Keratinocyte (primary cell): Measurements from ENCODE around the gene WDFY1. TPM values are rescaled to one million over a fixed set of nuclear protein-coding genes. Genes with fewer than 3 reads are reported as not detected.

Experiments
- DNase-seq: peaks from one replicate; pipeline ENCODE4 v3.0.0-alpha.2; 2011; ENCODE audit warnings: low read depth, missing footprints, low spot score
- FAIRE-seq: peaks from 2 replicates; lab custom pipeline; 2011; peaks lifted over from hg19 to GRCh38; lab: Jason Lieb, UNC
- H2AFZ ChIP-seq: 2 replicates; pipeline ENCODE4 v1.6.0; 2012; ENCODE audit warnings: low read length, control low read depth, inconsistent platforms; ENCODE audit not compliant: control insufficient read depth
- H3K27ac ChIP-seq: 2 replicates; pipeline ENCODE4 v1.5.1; 2011; ENCODE audit warnings: low read length; ENCODE audit not compliant: control insufficient read depth, insufficient read depth
- H3K27me3 ChIP-seq: 3 replicates; pipeline ENCODE4 v1.6.0; 2011; ENCODE audit warnings: low read length; ENCODE audit not compliant: control insufficient read depth, insufficient read depth; ENCODE audit errors: extremely low read depth
- H3K36me3 ChIP-seq, 2 experiments: 2 replicates in 1 of 2; 3 replicates in 1 of 2; pipeline ENCODE4 v1.5.1; 2011; ENCODE audit warnings: low read length in 2 of 2, mild to moderate bottlenecking in 1 of 2; ENCODE audit not compliant: control insufficient read depth in 2 of 2, insufficient read depth in 2 of 2; ENCODE audit errors: extremely low read depth in 1 of 2
- H3K4me1 ChIP-seq: 3 replicates; pipeline ENCODE4 v1.5.1; 2011; ENCODE audit warnings: low read length; ENCODE audit not compliant: control insufficient read depth, insufficient read depth; ENCODE audit errors: extremely low read depth
- H3K4me2 ChIP-seq: 3 replicates; pipeline ENCODE4 v1.6.0; 2011; ENCODE audit warnings: low read depth, low read length; ENCODE audit not compliant: control insufficient read depth, insufficient read depth; ENCODE audit errors: extremely low read depth
- H3K4me3 ChIP-seq, 3 experiments: fragments of 200-600 bp in 1 of 3; sonication (generic) in 1 of 3; 2 replicates in 2 of 3; 3 replicates in 1 of 3; pipeline ENCODE4 v1.5.1; 2011 to 2016; ENCODE audit warnings: low read length in 3 of 3, mild to moderate bottlenecking in 3 of 3, control low read depth in 2 of 3, inconsistent platforms in 1 of 3, low read depth in 1 of 3, mixed read lengths in 1 of 3, mixed run types in 1 of 3, moderate library complexity in 1 of 3; ENCODE audit not compliant: control insufficient read depth in 2 of 3, insufficient read depth in 2 of 3; ENCODE audit errors: extremely low read depth in 1 of 3
- H3K79me2 ChIP-seq: 2 replicates; pipeline ENCODE4 v1.6.0; 2012; ENCODE audit warnings: low read length; ENCODE audit not compliant: control insufficient read depth, insufficient read depth
- H3K9ac ChIP-seq: 3 replicates; pipeline ENCODE4 v1.6.0; 2011; ENCODE audit warnings: low read length; ENCODE audit not compliant: control insufficient read depth, insufficient read depth; ENCODE audit errors: extremely low read depth
- H3K9me1 ChIP-seq: 3 replicates; pipeline ENCODE4 v1.6.0; 2011; ENCODE audit warnings: low read length; ENCODE audit not compliant: control insufficient read depth, insufficient read depth; ENCODE audit errors: extremely low read depth
- H3K9me3 ChIP-seq: 2 replicates; pipeline ENCODE4 v1.5.1; 2012; ENCODE audit warnings: low read depth, low read length; ENCODE audit not compliant: control insufficient read depth
- H4K20me1 ChIP-seq: 3 replicates; pipeline ENCODE4 v1.6.0; 2011; ENCODE audit warnings: low read length; ENCODE audit not compliant: control insufficient read depth, insufficient read depth; ENCODE audit errors: extremely low read depth
- EZH2 ChIP-seq: IDR thresholded peaks from one replicate; pipeline ENCODE4 v1.6.1; 2012; ENCODE audit warnings: inconsistent platforms, mild to moderate bottlenecking, low read length, moderate library complexity
- dilution Hi-C: fragments of 300-500 bp; cut with MboI; formaldehyde crosslinking; loops from one replicate; pipeline ENCODE4 v1.7.0; 2020; ENCODE audit warnings: low sequenced_read_pairs; ENCODE audit not compliant: extremely low pct_ligation_motif_present
- polyA plus RNA-seq, 5 experiments: library from polyadenylated mRNA; depleted of rRNA in 3 of 5; stranded (reverse) in 3 of 5; stranded (forward) in 1 of 5; unstranded in 1 of 5; fragments of >200 nt; gene quantifications; 1 replicate in 1 of 5; 2 replicates in 3 of 5; 3 replicates in 1 of 5; pipeline versions ENCODE4 v1.2.1 to v1.2.3, GENCODE V29; 2011 to 2012; ENCODE audit warnings: missing spikeins in 2 of 5, low read depth in 1 of 5, low replicate concordance in 1 of 5
- TF ChIP-seq, protein P1 (sequence below), 3 experiments: IDR thresholded peaks in 1 of 3; conservative IDR thresholded peaks in 1 of 3; optimal IDR thresholded peaks in 1 of 3; 2 replicates in 2 of 3; 3 replicates in 1 of 3; pipeline versions ENCODE3 to v1.5.1; 2011; ENCODE audit warnings: low read length in 3 of 3, mild to moderate bottlenecking in 3 of 3, moderate library complexity in 2 of 3, control low read depth in 1 of 3, inconsistent platforms in 1 of 3; ENCODE audit not compliant: insufficient read depth in 2 of 3; ENCODE audit errors: extremely low read depth in 1 of 3

The WDFY1 gene
- polyA plus RNA-seq, 1 donor (not counting 4 experiments of a cell fraction or from before 2014, with no cell fraction given), result 54.9 TPM

DNA sequence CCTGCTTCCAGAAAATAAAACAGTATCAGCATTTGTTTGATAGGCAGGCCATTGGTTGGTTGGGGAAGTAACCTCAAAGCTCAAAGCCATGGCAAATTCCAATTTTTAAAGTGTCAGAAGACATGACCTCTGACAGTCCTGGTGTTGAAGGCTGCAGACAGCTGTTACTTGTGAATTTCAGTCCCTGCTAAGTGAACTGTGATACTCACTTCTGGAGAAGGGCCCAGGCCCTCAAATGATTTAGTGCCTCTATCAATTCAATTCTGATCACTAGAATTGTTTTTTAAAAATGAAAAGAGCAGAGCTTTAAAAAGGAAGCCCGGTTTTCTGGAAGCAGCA, 35.2 kb upstream of the WDFY1 start:
- no peak overlapping the region for H3K4me2 ChIP-seq
- no peak for DNase-seq
- H3K27ac ChIP-seq, result no peak overlapping the region
- no peak overlapping the region for H2AFZ ChIP-seq
- H3K4me1 ChIP-seq, result peaks cover 8% of the 10 kb centered on the region
- TF ChIP-seq, protein P1, sequence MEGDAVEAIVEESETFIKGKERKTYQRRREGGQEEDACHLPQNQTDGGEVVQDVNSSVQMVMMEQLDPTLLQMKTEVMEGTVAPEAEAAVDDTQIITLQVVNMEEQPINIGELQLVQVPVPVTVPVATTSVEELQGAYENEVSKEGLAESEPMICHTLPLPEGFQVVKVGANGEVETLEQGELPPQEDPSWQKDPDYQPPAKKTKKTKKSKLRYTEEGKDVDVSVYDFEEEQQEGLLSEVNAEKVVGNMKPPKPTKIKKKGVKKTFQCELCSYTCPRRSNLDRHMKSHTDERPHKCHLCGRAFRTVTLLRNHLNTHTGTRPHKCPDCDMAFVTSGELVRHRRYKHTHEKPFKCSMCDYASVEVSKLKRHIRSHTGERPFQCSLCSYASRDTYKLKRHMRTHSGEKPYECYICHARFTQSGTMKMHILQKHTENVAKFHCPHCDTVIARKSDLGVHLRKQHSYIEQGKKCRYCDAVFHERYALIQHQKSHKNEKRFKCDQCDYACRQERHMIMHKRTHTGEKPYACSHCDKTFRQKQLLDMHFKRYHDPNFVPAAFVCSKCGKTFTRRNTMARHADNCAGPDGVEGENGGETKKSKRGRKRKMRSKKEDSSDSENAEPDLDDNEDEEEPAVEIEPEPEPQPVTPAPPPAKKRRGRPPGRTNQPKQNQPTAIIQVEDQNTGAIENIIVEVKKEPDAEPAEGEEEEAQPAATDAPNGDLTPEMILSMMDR (optimal IDR thresholded peaks at IDR 0.05 in 1 of 3, IDR thresholded peaks at IDR 0.05 in 1 of 3, conservative IDR thresholded peaks at IDR 0.05 in 1 of 3; ENCODE audit: extremely low read depth in 1 of 3, insufficient read depth in 2 of 3, low read length in 3 of 3), result no peak
- no peak for TF ChIP-seq EZH2
- H3K79me2 ChIP-seq, result no peaks in the 10 kb centered on the region
- H3K9me1 ChIP-seq, result no peaks in the 10 kb centered on the region
- H3K9me3 ChIP-seq, result no peaks in the 10 kb centered on the region
- dilution Hi-C loops, result loop anchor here (25.0 kb wide), 1 partner anchor 307 kb away; no protein-coding TSS in a partner anchor
- H3K9ac ChIP-seq, result no peak overlapping the region
- FAIRE-seq, result no peak
- no peaks in the 10 kb centered on the region for H4K20me1 ChIP-seq
- H3K4me3 ChIP-seq, result no peak overlapping the region
- H3K27me3 ChIP-seq, result no peaks in the 10 kb centered on the region
- H3K36me3 ChIP-seq, result peaks cover 34 to 59% of the 10 kb centered on the region in 2 experiments

GRCh38 chr2:223979730-223980396, 34.7 kb upstream of the WDFY1 start:
- H3K9ac ChIP-seq, result no peak overlapping the region
- H2AFZ ChIP-seq, result no peak overlapping the region
- no peak overlapping the region for H3K4me3 ChIP-seq
- no peaks in the 10 kb centered on the region for H4K20me1 ChIP-seq
- no peak overlapping the region for H3K4me2 ChIP-seq
- dilution Hi-C loops, result loop anchor here (25.0 kb wide), 1 partner anchor 307 kb away; no protein-coding TSS in a partner anchor
- H3K27me3 ChIP-seq, result no peaks in the 10 kb centered on the region
- DNase-seq (no peak), FAIRE-seq (no peak)
- no peaks in the 10 kb centered on the region for H3K79me2 ChIP-seq
- no peaks in the 10 kb centered on the region for H3K9me3 ChIP-seq
- no peak overlapping the region for H3K27ac ChIP-seq
- no peak for TF ChIP-seq EZH2
- TF ChIP-seq, protein P1 (optimal IDR thresholded peaks at IDR 0.05 in 1 of 3, IDR thresholded peaks at IDR 0.05 in 1 of 3, conservative IDR thresholded peaks at IDR 0.05 in 1 of 3; ENCODE audit: extremely low read depth in 1 of 3, insufficient read depth in 2 of 3, low read length in 3 of 3), result no peak
- H3K9me1 ChIP-seq, result no peaks in the 10 kb centered on the region
- peaks cover 8% of the 10 kb centered on the region for H3K4me1 ChIP-seq
- peaks cover 33 to 57% of the 10 kb centered on the region in 2 experiments for H3K36me3 ChIP-seq
